Trophoblast cell (in vitro differentiated cells and primary cell): ENCODE data around the gene GPC4.

Experiments used
- DNase-seq, 2 donors: peaks; one replicate each; pipeline ENCODE4 v3.0.0-alpha.2; 2016
- H2AFZ ChIP-seq: 2 replicates; pipeline ENCODE4 v1.6.1; 2013; ENCODE audit warnings: low read length, moderate library complexity, mild to moderate bottlenecking; ENCODE audit not compliant: insufficient read depth, poor library complexity
- H2AK5ac ChIP-seq: 2 replicates; pipeline ENCODE4 v1.6.1; 2013; ENCODE audit warnings: mild to moderate bottlenecking, low read length
- H2BK120ac ChIP-seq: 2 replicates; pipeline ENCODE4 v1.6.1; 2013; ENCODE audit warnings: low read length, mild to moderate bottlenecking, moderate library complexity; ENCODE audit not compliant: insufficient read depth, poor library complexity
- H2BK12ac ChIP-seq: 2 replicates; pipeline ENCODE4 v1.6.1; 2013; ENCODE audit warnings: mild to moderate bottlenecking, low read length, moderate library complexity
- H2BK5ac ChIP-seq: 2 replicates; pipeline ENCODE4 v1.6.1; 2013; ENCODE audit warnings: low read length, low read depth, moderate library complexity, mild to moderate bottlenecking; ENCODE audit not compliant: poor library complexity
- H3K14ac ChIP-seq: 2 replicates; pipeline ENCODE4 v1.6.1; 2013; ENCODE audit warnings: mild to moderate bottlenecking, low read length
- H3K18ac ChIP-seq: 2 replicates; pipeline ENCODE4 v1.6.1; 2013; ENCODE audit warnings: mild to moderate bottlenecking, low read length
- H3K23ac ChIP-seq: 2 replicates; pipeline ENCODE4 v1.6.1; 2013; ENCODE audit warnings: low read length
- H3K27ac ChIP-seq: 2 replicates; pipeline ENCODE4 v1.5.1; 2013; ENCODE audit warnings: low read depth, mild to moderate bottlenecking, inconsistent platforms, low read length, moderate library complexity
- H3K27me3 ChIP-seq: 2 replicates; pipeline ENCODE4 v1.6.1; 2013; ENCODE audit warnings: inconsistent platforms, mild to moderate bottlenecking, low read length, moderate library complexity; ENCODE audit not compliant: insufficient read depth
- H3K36me3 ChIP-seq, 2 experiments: 1 replicate in 1 of 2; 2 replicates in 1 of 2; pipeline ENCODE4 v1.6.1; 2013; ENCODE audit warnings: low read length in 2 of 2, mild to moderate bottlenecking in 2 of 2, moderate library complexity in 1 of 2; ENCODE audit not compliant: insufficient read depth in 2 of 2, control insufficient read depth in 1 of 2
- H3K4ac ChIP-seq: 2 replicates; pipeline ENCODE4 v1.6.1; 2013; ENCODE audit warnings: low read depth, mild to moderate bottlenecking, low read length, moderate library complexity
- H3K4me1 ChIP-seq, 2 experiments: 1 replicate in 1 of 2; 2 replicates in 1 of 2; pipeline ENCODE4 v1.6.1; 2013; ENCODE audit warnings: low read length in 2 of 2, mild to moderate bottlenecking in 2 of 2, moderate library complexity in 1 of 2; ENCODE audit not compliant: insufficient read depth in 2 of 2, control insufficient read depth in 1 of 2
- H3K4me2 ChIP-seq: 2 replicates; pipeline ENCODE4 v1.6.1; 2013; ENCODE audit warnings: inconsistent platforms, mild to moderate bottlenecking, low read length, moderate library complexity
- H3K4me3 ChIP-seq: 2 replicates; pipeline ENCODE4 v1.5.1; 2013; ENCODE audit warnings: mild to moderate bottlenecking, low read depth, low read length, inconsistent platforms
- H3K79me1 ChIP-seq: one replicate; pipeline ENCODE4 v1.6.1; 2013; ENCODE audit warnings: low read length
- H3K79me2 ChIP-seq: 2 replicates; pipeline ENCODE4 v1.6.1; 2013; ENCODE audit warnings: low read length, mild to moderate bottlenecking; ENCODE audit not compliant: control insufficient read depth, insufficient read depth, poor library complexity
- H3K9ac ChIP-seq: 2 replicates; pipeline ENCODE4 v1.6.1; 2013; ENCODE audit warnings: mild to moderate bottlenecking, low read length
- H3K9me3 ChIP-seq: 2 replicates; pipeline ENCODE4 v1.6.1; 2013; ENCODE audit warnings: low read depth, mild to moderate bottlenecking, control low read depth, inconsistent platforms, low read length; ENCODE audit not compliant: insufficient read depth
- H4K12ac ChIP-seq: 2 replicates; pipeline ENCODE4 v1.6.1; 2013; ENCODE audit warnings: low read depth, mild to moderate bottlenecking, low read length, moderate library complexity
- H4K8ac ChIP-seq: 2 replicates; pipeline ENCODE4 v1.6.1; 2013; ENCODE audit warnings: low read depth, mild to moderate bottlenecking, low read length, moderate library complexity
- H4K91ac ChIP-seq: one replicate; pipeline ENCODE4 v1.6.1; 2013; ENCODE audit warnings: low read depth, mild to moderate bottlenecking, low read length, moderate library complexity
- WGBS: extraction: QIAGEN DNeasy Blood & Tissue Kit; methylation state at CpG from one replicate; pipeline ENCODE4 v1.1.7; 2013; ENCODE audit warnings: missing lambda C conversion rate; ENCODE audit not compliant: insufficient read length, insufficient coverage; ENCODE audit errors: extremely low coverage; 5-methylcytosine and 5-hydroxymethylcytosine counted together

The GPC4 gene

GRCh38 chrX:133402042-133402453 lies 13.2 kb downstream of the GPC4 start:
- H2BK12ac ChIP-seq: no peak overlapping the region
- no peak overlapping the region for H2BK120ac ChIP-seq
- no peaks in the 10 kb centered on the region for H3K4me1 ChIP-seq
- no peak overlapping the region for H4K12ac ChIP-seq
- no peaks in the 10 kb centered on the region for H3K79me2 ChIP-seq
- no peak overlapping the region for H2BK5ac ChIP-seq
- H3K23ac ChIP-seq: no peak overlapping the region
- H3K79me1 ChIP-seq: no peaks in the 10 kb centered on the region
- H2AFZ ChIP-seq: no peak overlapping the region
- H3K4me2 ChIP-seq: no peak overlapping the region
- H3K4ac ChIP-seq: no peak overlapping the region
- H2AK5ac ChIP-seq: no peak overlapping the region
- H3K18ac ChIP-seq: no peak overlapping the region
- no peak overlapping the region for H3K4me3 ChIP-seq
- DNase-seq: no peak
- H3K14ac ChIP-seq: no peak overlapping the region
- no CpG with 5 or more reads among the region's 2 CpGs for WGBS
- H3K27ac ChIP-seq: no peak overlapping the region
- no peak overlapping the region for H3K9ac ChIP-seq
- H3K9me3 ChIP-seq: no peaks in the 10 kb centered on the region
- peaks cover 2 to 7% of the 10 kb centered on the region in 2 experiments for H3K36me3 ChIP-seq
- no peaks in the 10 kb centered on the region for H3K27me3 ChIP-seq
- H4K8ac ChIP-seq: no peak overlapping the region
- no peak overlapping the region for H4K91ac ChIP-seq

- H3K4me1 ChIP-seq: no peaks in the 10 kb centered on the region
- no peak for DNase-seq
- no peak overlapping the region for H2BK120ac ChIP-seq
- no peak overlapping the region for H3K9ac ChIP-seq
- no peaks in the 10 kb centered on the region for H3K79me1 ChIP-seq
- no CpG with 5 or more reads among the region's 1 CpG for WGBS
- no peaks in the 10 kb centered on the region for H3K9me3 ChIP-seq
- H3K79me2 ChIP-seq: no peaks in the 10 kb centered on the region
- H3K18ac ChIP-seq: no peak overlapping the region
- no peak overlapping the region for H3K27ac ChIP-seq
- H2BK5ac ChIP-seq: no peak overlapping the region
- no peak overlapping the region for H3K4ac ChIP-seq
- no peaks in the 10 kb centered on the region for H3K27me3 ChIP-seq
- no peak overlapping the region for H2AK5ac ChIP-seq
- no peak overlapping the region for H4K12ac ChIP-seq
- H2AFZ ChIP-seq: no peak overlapping the region
- no peak overlapping the region for H3K23ac ChIP-seq
- no peak overlapping the region for H3K4me3 ChIP-seq
- no peak overlapping the region for H2BK12ac ChIP-seq
- peaks cover 2 to 7% of the 10 kb centered on the region in 2 experiments for H3K36me3 ChIP-seq
- H4K91ac ChIP-seq: no peak overlapping the region
- no peak overlapping the region for H3K4me2 ChIP-seq
- H3K14ac ChIP-seq: no peak overlapping the region
- no peak overlapping the region for H4K8ac ChIP-seq
Measured at GRCh38 chrX:133401536-133401935, 13.8 kb downstream of the GPC4 start.

GRCh38 chrX:133399411-133399810 lies 15.9 kb downstream of the GPC4 start:
- Histone ChIP-seq H2BK12ac (no peak overlapping the region), H3K4me1 (no peaks in the 10 kb centered on the region), H3K36me3 (peaks cover 2 to 3% of the 10 kb centered on the region in 2 experiments), H3K27ac (no peak overlapping the region), H3K79me1 (no peaks in the 10 kb centered on the region), H3K14ac (no peak overlapping the region), H4K12ac (no peak overlapping the region), H3K23ac (no peak overlapping the region), H4K8ac (no peak overlapping the region), H2BK5ac (no peak overlapping the region), H4K91ac (no peak overlapping the region), H3K9ac (no peak overlapping the region), H3K4me3 (no peak overlapping the region), H3K27me3 (no peaks in the 10 kb centered on the region), H3K79me2 (no peaks in the 10 kb centered on the region), H2AK5ac (no peak overlapping the region), H3K4ac (no peak overlapping the region), H2BK120ac (no peak overlapping the region), H2AFZ (no peak overlapping the region), H3K9me3 (no peaks in the 10 kb centered on the region), H3K4me2 (no peak overlapping the region), H3K18ac (no peak overlapping the region)
- DNase-seq: no peak
- no CpG with 5 or more reads among the region's 3 CpGs for WGBS

- no peak overlapping the region for H2AK5ac ChIP-seq
- H3K4ac ChIP-seq: no peak overlapping the region
- no peak overlapping the region for H3K18ac ChIP-seq
- no peak overlapping the region for H4K12ac ChIP-seq
- H3K79me1 ChIP-seq: no peaks in the 10 kb centered on the region
- no peak overlapping the region for H3K9ac ChIP-seq
- H3K9me3 ChIP-seq: no peaks in the 10 kb centered on the region
- no peaks in the 10 kb centered on the region for H3K79me2 ChIP-seq
- no peak overlapping the region for H2AFZ ChIP-seq
- no peak overlapping the region for H3K27ac ChIP-seq
- H3K14ac ChIP-seq: no peak overlapping the region
- H2BK12ac ChIP-seq: no peak overlapping the region
- H4K8ac ChIP-seq: no peak overlapping the region
- no peak overlapping the region for H2BK5ac ChIP-seq
- no CpG with 5 or more reads among the region's 2 CpGs for WGBS
- H3K4me2 ChIP-seq: no peak overlapping the region
- H2BK120ac ChIP-seq: no peak overlapping the region
- H3K4me3 ChIP-seq: no peak overlapping the region
- H4K91ac ChIP-seq: no peak overlapping the region
- no peaks in the 10 kb centered on the region for H3K4me1 ChIP-seq
- H3K36me3 ChIP-seq: no peaks in the 10 kb centered on the region
- no peaks in the 10 kb centered on the region for H3K27me3 ChIP-seq
- peak; percentile 40 to 74 for DNase-seq
- H3K23ac ChIP-seq: no peak overlapping the region
Measured at GRCh38 chrX:133394765-133395164, 20.5 kb downstream of the GPC4 start.
